Liver (tissue), 9 donors: ENCODE data around the gene SYNDIG1. TPM values are rescaled to one million over a fixed set of nuclear protein-coding genes. Genes with fewer than 3 reads are reported as not detected.

Experiments used
- DNase-seq: peaks from one replicate; pipeline ENCODE4 v3.0.0-alpha.2; 2017; ENCODE audit warnings: low spot score
- H3K27ac ChIP-seq, 2 donors: one replicate each; pipeline ENCODE4 v1.7.0; 2013; ENCODE audit warnings: inconsistent platforms in 2 of 2, low read length in 2 of 2, control low read depth in 1 of 2, low read depth in 1 of 2, mild to moderate bottlenecking in 1 of 2
- H3K27me3 ChIP-seq, 4 donors: one replicate each; pipeline versions ENCODE4 v1.6.1 to v1.7.0; 2013; ENCODE audit warnings: low read length in 3 of 4, inconsistent platforms in 1 of 4, mild to moderate bottlenecking in 1 of 4, moderate library complexity in 1 of 4; ENCODE audit not compliant: control insufficient read depth in 4 of 4, insufficient read depth in 4 of 4
- H3K36me3 ChIP-seq, 4 donors: one replicate each; pipeline versions ENCODE4 v1.6.1 to v1.7.0; 2013; ENCODE audit warnings: low read length in 3 of 4, mild to moderate bottlenecking in 3 of 4, low read depth in 1 of 4, moderate library complexity in 1 of 4; ENCODE audit not compliant: control insufficient read depth in 4 of 4, insufficient read depth in 3 of 4
- H3K4me1 ChIP-seq, 4 donors: one replicate each; pipeline versions ENCODE4 v1.6.1 to v1.7.0; 2013; ENCODE audit warnings: low read length in 3 of 4, mild to moderate bottlenecking in 3 of 4, moderate library complexity in 1 of 4; ENCODE audit not compliant: control insufficient read depth in 4 of 4, insufficient read depth in 4 of 4
- H3K4me3 ChIP-seq, 3 donors: one replicate each; pipeline versions ENCODE4 v1.6.1 to v1.7.0; 2013; ENCODE audit warnings: low read length in 3 of 3, control low read depth in 1 of 3, low read depth in 1 of 3, mild to moderate bottlenecking in 1 of 3
- H3K9ac ChIP-seq, 2 donors: one replicate each; pipeline ENCODE4 v1.7.0; 2013; ENCODE audit warnings: low read length in 2 of 2, mild to moderate bottlenecking in 2 of 2, moderate library complexity in 2 of 2, control low read depth in 1 of 2, low read depth in 1 of 2
- H3K9me3 ChIP-seq, 4 donors: one replicate each; pipeline versions ENCODE4 v1.6.1 to v1.7.0; 2013; ENCODE audit warnings: low read length in 3 of 4; ENCODE audit not compliant: control insufficient read depth in 4 of 4
- ATF3 ChIP-seq: IDR thresholded peaks from 2 replicates; pipeline ENCODE4 v1.6.1; 2016; ENCODE audit warnings: antibody characterized with exemption
- EGR1 ChIP-seq, 2 donors: IDR thresholded peaks; 2 replicates each; pipeline ENCODE4 v1.6.1; 2016 to 2018; ENCODE audit warnings: antibody characterized with exemption in 2 of 2, low read depth in 2 of 2
- FOXA1 ChIP-seq: IDR thresholded peaks from 2 replicates; pipeline ENCODE4 v1.6.1; 2016; ENCODE audit warnings: antibody characterized with exemption
- FOXA2 ChIP-seq: IDR thresholded peaks from 2 replicates; pipeline ENCODE4 v1.6.1; 2016; ENCODE audit warnings: antibody characterized with exemption
- HNF4A ChIP-seq, 2 donors: conservative IDR thresholded peaks; 2 replicates each; pipeline ENCODE4 v1.6.1; 2016; ENCODE audit warnings: antibody characterized with exemption in 2 of 2, mild to moderate bottlenecking in 2 of 2
- JUND ChIP-seq, 2 donors: IDR thresholded peaks; 2 replicates each; pipeline ENCODE4 v1.6.1; 2016; ENCODE audit warnings: antibody characterized with exemption in 2 of 2
- NR2F2 ChIP-seq: IDR thresholded peaks from 2 replicates; pipeline ENCODE4 v1.6.1; 2016; ENCODE audit warnings: antibody characterized with exemption
- RAD21 ChIP-seq, 2 donors: IDR thresholded peaks; 2 replicates each; pipeline ENCODE4 v1.6.1; 2016; ENCODE audit warnings: antibody characterized with exemption in 2 of 2, mild to moderate bottlenecking in 2 of 2
- RXRA ChIP-seq, 2 donors: IDR thresholded peaks; 2 replicates each; pipeline ENCODE4 v1.6.1; 2017 to 2018; ENCODE audit warnings: antibody characterized with exemption in 2 of 2, mild to moderate bottlenecking in 1 of 2
- SP1 ChIP-seq: IDR thresholded peaks from 2 replicates; pipeline ENCODE4 v1.6.1; 2018; ENCODE audit warnings: antibody characterized with exemption, mild to moderate bottlenecking
- TAF1 ChIP-seq: conservative IDR thresholded peaks from 2 replicates; pipeline ENCODE4 v1.6.1; 2016; ENCODE audit warnings: antibody characterized with exemption, mild to moderate bottlenecking
- YY1 ChIP-seq: IDR thresholded peaks from 2 replicates; pipeline ENCODE4 v1.6.1; 2016; ENCODE audit warnings: antibody characterized with exemption, mild to moderate bottlenecking
- ZBTB33 ChIP-seq: IDR thresholded peaks from 2 replicates; pipeline ENCODE4 v1.6.1; 2016; ENCODE audit warnings: antibody characterized with exemption
- WGBS: extraction: QIAGEN DNeasy Blood & Tissue Kit; methylation state at CpG from one replicate; pipeline ENCODE4 v1.1.7; 2013; 5-methylcytosine and 5-hydroxymethylcytosine counted together
- polyA plus RNA-seq, 2 donors: library from polyadenylated mRNA; stranded (reverse) in 1 of 2; unstranded in 1 of 2; fragments of 200-250 nt in 1 of 2; fragments of >200 nt in 1 of 2; fragmentation: Nextera tagmentation in 1 of 2; extraction: Ambion mirVana in 1 of 2; gene quantifications; one replicate each; pipeline versions ENCODE4 v1.2.1 to v1.2.3, GENCODE V29; 2013 to 2015
- total RNA-seq, 2 donors: library from RNA; depleted of rRNA; stranded (reverse); fragments of >200 nt; gene quantifications; one replicate each; pipeline ENCODE4 v1.2.3, GENCODE V29; 2014
- TF ChIP-seq, protein P1 (sequence below): IDR thresholded peaks from 2 replicates; pipeline ENCODE4 v1.6.1; 2016; ENCODE audit warnings: antibody characterized with exemption
- TF ChIP-seq, protein P2 (sequence below): IDR thresholded peaks from 2 replicates; pipeline ENCODE4 v1.6.1; 2016; ENCODE audit warnings: antibody characterized with exemption, mild to moderate bottlenecking
- TF ChIP-seq, protein P3 (sequence below): fragments of 150-350 bp; IDR thresholded peaks from 2 replicates; pipeline ENCODE4 v1.5.1; 2017; ENCODE audit warnings: improper control_type of control experiment, low read depth, low read length; ENCODE audit not compliant: missing input control
- donor health status: healthy.
- donor health status: healthy.
- donor health status: healthy.
- donor health status: healthy.
- donor health status: healthy.

The SYNDIG1 gene
- total and polyA plus RNA-seq, 4 donors, result 0.05 to 0.08 TPM; not detected in 2

DNA sequence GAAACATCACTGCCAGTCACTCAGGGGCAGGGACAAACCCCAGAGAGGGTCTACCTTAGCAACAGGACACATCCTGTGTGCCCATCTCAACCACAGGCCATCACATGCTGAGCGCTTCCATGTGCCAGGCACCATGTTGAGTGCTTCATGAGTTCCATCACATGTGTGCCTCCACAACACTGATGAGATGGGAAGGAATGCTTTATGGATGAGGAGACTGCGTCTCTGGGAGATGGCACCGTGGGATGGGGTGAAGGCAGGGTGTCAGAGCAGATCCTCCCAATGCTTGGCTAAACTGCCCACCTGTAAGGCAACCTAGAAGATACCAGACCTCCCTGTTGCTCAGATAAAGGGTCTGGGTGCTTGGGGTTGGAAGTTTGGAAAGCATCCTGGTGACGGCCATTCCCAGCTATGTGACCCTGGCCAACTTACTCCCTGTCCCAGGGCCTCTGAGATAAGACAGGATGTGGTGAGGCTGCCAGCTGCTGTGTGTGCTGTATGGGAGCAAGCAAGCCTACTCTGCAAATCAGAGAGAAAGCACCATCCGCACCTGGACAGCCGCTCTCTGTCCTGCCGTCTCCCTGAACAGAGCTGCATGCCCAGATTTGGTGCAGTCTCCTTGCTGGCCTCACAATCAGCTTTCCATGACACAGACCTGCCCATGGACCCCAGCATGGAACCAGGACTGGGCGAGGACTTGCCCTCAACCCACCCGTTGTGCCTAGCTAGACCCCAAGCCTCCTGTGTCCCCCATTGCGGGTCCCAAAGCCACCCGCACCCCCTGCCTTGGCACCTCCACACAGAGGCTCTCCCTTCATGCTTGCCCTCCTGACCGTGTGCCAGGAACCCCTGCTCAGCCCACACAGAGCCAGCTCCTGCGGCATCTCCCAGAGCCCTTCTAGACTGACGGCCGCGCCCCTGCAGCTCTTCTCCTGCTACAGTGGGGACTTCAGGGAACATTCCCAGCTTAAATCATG, 143.7 kb downstream of the SYNDIG1 start:
- Histone ChIP-seq H3K4me3 (no peak overlapping the region), H3K9ac (no peak overlapping the region), H3K27me3 (peaks cover 0 to 9% (median under 1%) of the 10 kb centered on the region in 4 donors), H3K36me3 (no peaks in the 10 kb centered on the region), H3K9me3 (no peaks in the 10 kb centered on the region), H3K4me1 (no peaks in the 10 kb centered on the region), H3K27ac (no peak overlapping the region)
- no peak for DNase-seq
- 79% methylated on average over 16 of the region's 16 CpGs for WGBS
- TF ChIP-seq RXRA (IDR thresholded peaks at IDR 0.05) (no peak), FOXA2 (no peak), ZBTB33 (no peak), FOXA1 (no peak), SP1 (no peak), TAF1 (no peak), NR2F2 (no peak), HNF4A (conservative IDR thresholded peaks at IDR 0.05) (no peak), YY1 (no peak), JUND (IDR thresholded peaks at IDR 0.05) (no peak), EGR1 (IDR thresholded peaks at IDR 0.05; ENCODE audit: low read depth in 2 of 2) (no peak), RAD21 (IDR thresholded peaks at IDR 0.05) (no peak)
- TF ChIP-seq, protein P1, sequence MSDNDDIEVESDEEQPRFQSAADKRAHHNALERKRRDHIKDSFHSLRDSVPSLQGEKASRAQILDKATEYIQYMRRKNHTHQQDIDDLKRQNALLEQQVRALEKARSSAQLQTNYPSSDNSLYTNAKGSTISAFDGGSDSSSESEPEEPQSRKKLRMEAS, result no peak
- TF ChIP-seq, protein P2, sequence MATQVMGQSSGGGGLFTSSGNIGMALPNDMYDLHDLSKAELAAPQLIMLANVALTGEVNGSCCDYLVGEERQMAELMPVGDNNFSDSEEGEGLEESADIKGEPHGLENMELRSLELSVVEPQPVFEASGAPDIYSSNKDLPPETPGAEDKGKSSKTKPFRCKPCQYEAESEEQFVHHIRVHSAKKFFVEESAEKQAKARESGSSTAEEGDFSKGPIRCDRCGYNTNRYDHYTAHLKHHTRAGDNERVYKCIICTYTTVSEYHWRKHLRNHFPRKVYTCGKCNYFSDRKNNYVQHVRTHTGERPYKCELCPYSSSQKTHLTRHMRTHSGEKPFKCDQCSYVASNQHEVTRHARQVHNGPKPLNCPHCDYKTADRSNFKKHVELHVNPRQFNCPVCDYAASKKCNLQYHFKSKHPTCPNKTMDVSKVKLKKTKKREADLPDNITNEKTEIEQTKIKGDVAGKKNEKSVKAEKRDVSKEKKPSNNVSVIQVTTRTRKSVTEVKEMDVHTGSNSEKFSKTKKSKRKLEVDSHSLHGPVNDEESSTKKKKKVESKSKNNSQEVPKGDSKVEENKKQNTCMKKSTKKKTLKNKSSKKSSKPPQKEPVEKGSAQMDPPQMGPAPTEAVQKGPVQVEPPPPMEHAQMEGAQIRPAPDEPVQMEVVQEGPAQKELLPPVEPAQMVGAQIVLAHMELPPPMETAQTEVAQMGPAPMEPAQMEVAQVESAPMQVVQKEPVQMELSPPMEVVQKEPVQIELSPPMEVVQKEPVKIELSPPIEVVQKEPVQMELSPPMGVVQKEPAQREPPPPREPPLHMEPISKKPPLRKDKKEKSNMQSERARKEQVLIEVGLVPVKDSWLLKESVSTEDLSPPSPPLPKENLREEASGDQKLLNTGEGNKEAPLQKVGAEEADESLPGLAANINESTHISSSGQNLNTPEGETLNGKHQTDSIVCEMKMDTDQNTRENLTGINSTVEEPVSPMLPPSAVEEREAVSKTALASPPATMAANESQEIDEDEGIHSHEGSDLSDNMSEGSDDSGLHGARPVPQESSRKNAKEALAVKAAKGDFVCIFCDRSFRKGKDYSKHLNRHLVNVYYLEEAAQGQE, result no peak
- TF ChIP-seq, protein P3, sequence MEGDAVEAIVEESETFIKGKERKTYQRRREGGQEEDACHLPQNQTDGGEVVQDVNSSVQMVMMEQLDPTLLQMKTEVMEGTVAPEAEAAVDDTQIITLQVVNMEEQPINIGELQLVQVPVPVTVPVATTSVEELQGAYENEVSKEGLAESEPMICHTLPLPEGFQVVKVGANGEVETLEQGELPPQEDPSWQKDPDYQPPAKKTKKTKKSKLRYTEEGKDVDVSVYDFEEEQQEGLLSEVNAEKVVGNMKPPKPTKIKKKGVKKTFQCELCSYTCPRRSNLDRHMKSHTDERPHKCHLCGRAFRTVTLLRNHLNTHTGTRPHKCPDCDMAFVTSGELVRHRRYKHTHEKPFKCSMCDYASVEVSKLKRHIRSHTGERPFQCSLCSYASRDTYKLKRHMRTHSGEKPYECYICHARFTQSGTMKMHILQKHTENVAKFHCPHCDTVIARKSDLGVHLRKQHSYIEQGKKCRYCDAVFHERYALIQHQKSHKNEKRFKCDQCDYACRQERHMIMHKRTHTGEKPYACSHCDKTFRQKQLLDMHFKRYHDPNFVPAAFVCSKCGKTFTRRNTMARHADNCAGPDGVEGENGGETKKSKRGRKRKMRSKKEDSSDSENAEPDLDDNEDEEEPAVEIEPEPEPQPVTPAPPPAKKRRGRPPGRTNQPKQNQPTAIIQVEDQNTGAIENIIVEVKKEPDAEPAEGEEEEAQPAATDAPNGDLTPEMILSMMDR, result no peak

DNA sequence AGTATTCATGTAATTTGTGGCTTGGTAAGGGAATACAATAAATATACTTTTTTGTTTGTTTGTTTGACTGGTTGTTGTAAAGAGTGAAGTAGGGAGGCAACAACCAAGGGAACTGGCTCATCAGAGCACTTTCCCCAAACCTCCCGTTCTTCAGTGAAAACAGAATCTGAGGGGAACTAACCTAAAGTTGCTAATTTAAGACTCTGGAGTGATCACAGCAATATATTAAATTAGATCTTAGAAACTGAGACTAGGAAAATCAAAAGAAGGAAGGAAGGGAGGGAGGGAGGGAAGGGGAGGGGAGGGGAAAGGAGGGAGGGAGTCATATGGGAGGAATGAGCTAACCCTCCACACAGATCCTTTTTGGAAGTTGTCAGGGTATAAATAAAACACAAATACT, 144.9 kb downstream of the SYNDIG1 start:
- Histone ChIP-seq H3K27ac (no peak overlapping the region), H3K9me3 (no peaks in the 10 kb centered on the region), H3K4me3 (no peak overlapping the region), H3K36me3 (no peaks in the 10 kb centered on the region), H3K27me3 (peaks cover 0 to 9% (median 3%) of the 10 kb centered on the region in 4 donors), H3K9ac (no peak overlapping the region), H3K4me1 (no peaks in the 10 kb centered on the region)
- WGBS, result 51% methylated on average over 1 of the region's 1 CpG
- no peak for DNase-seq
- TF ChIP-seq RXRA (IDR thresholded peaks at IDR 0.05) (no peak), ZBTB33 (no peak), NR2F2 (no peak), ATF3 (no peak), JUND (IDR thresholded peaks at IDR 0.05) (no peak), SP1 (no peak)
- TF ChIP-seq, protein P3, result no peak
